Measurements from ENCODE around the gene SOX12. TPM values are rescaled to one million over a fixed set of nuclear protein-coding genes. Genes with fewer than 3 reads are reported as not detected.

SOX12 gene
- total RNA-seq, 2 donors from 2014 or later: 3.9 to 5.4 TPM

DNA sequence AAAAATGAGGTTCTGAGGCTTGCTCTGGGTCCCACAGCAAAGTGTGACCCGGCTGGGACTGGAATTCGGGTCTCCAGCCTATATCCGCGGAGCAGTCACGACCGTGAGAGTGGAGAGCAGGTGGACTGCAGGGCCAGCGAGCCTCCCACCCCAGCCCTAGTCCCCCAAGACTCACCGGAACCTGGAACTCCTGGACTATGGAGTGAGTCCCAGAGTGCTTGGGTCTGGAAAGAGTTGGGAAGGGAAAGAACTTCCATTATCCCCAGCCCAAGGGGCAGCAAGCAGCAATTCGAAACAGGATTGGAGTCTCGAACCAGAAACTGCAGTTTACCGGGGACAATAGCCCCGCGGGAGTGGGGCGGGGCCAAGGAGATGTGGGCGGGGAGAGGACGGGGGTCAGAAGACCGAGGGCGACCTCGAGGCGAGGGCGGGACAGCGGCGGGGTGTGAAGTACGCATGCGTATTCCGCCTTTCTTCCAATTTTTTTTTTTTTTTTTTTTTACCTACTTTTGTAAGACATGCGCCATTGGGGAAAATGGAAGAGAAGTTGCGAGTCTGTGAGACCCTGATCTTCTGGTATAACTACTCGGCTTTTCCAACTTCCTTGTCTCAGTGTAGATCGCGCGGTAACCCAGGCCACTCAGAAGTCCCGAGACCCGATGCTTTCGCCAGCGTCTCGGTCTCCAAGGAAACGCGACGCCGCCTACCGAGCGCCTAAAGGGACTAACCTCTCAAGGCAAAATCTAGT lies 35.1 kb upstream of the SOX12 start, which contains the start of gene C20orf96:
Gene C20orf96, minus strand, starts transcription at position 667 of the 748 bp plus-strand sequence. Its CDS starts 140 bp downstream, at position 527.
- H3K27ac ChIP-seq: peak within 1 kb of the TSS; percentile 68 to 78
- no peaks in the 10 kb centered on the region for H3K9me3 ChIP-seq
- H3K4me3 ChIP-seq: peak within 1 kb of the TSS; percentile 85
- peaks cover 0 to 18% of the 10 kb centered on the region in 2 donors for H3K4me1 ChIP-seq (ENCODE audit: control insufficient read depth in 1 of 2, low read depth in 2 of 2)
- no peaks in the 10 kb centered on the region for H3K27me3 ChIP-seq (replicated peaks; ENCODE audit: insufficient read depth)
- TF ChIP-seq, protein P1, sequence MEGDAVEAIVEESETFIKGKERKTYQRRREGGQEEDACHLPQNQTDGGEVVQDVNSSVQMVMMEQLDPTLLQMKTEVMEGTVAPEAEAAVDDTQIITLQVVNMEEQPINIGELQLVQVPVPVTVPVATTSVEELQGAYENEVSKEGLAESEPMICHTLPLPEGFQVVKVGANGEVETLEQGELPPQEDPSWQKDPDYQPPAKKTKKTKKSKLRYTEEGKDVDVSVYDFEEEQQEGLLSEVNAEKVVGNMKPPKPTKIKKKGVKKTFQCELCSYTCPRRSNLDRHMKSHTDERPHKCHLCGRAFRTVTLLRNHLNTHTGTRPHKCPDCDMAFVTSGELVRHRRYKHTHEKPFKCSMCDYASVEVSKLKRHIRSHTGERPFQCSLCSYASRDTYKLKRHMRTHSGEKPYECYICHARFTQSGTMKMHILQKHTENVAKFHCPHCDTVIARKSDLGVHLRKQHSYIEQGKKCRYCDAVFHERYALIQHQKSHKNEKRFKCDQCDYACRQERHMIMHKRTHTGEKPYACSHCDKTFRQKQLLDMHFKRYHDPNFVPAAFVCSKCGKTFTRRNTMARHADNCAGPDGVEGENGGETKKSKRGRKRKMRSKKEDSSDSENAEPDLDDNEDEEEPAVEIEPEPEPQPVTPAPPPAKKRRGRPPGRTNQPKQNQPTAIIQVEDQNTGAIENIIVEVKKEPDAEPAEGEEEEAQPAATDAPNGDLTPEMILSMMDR (IDR thresholded peaks at IDR 0.05): peak; percentile 52
- ATAC-seq (ENCODE audit: insufficient number of reproducible peaks, low FRiP score, low read depth) (peak; percentile 83), DNase-seq (ENCODE audit: low spot score) (peak; percentile 60)
- H3K36me3 ChIP-seq: no peaks in the 10 kb centered on the region

DNA sequence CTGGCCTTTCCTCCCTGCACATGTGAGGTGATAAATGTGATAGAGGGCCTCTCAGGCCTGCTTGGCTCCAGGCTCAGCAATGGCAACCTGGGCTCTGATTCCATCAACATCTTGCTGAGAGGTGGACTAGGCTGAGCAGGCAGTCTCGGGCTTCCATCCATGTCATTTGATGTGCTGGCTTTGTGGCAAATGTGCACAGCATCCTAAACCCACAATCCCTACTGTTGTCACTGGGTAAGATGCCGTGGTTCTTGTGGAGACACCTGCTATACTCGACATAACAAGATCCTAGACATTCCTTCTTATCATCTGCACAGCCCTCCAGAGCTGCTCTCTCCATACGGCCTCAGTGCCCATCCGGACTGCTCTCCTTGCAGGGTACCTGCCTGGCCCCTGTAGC lies 30.8 kb upstream of the SOX12 start:
- Histone ChIP-seq H3K9me3 (no peaks in the 10 kb centered on the region), H3K4me1 (ENCODE audit: control insufficient read depth in 1 of 2, low read depth in 2 of 2) (peaks cover 12 to 27% of the 10 kb centered on the region in 2 donors), H3K27me3 (replicated peaks; ENCODE audit: insufficient read depth) (no peaks in the 10 kb centered on the region), H3K27ac (no peak overlapping the region), H3K4me3 (no peak overlapping the region), H3K36me3 (no peaks in the 10 kb centered on the region)
- DNase-seq (ENCODE audit: low spot score) (no peak), ATAC-seq (ENCODE audit: insufficient number of reproducible peaks, low FRiP score, low read depth) (no peak)
- TF ChIP-seq, protein P1 (IDR thresholded peaks at IDR 0.05): no peak

DNA sequence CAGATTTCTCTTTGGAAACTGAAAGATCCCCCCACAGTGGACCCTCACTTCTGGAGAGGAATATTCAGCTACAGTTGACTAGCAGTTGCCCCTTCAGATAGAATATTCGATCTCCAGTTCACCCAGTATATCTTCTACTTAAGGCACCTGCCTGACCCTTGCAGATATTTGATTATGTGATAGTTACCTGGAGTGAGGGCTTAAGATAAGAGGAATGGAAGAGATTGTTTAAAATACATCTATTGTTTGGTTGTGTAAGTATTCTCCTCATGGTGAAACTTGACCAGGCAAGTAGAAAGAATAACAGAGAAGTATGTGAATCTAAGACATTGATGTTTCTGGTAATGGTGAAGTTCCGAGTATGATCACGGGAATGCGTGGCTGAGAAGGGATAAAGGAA lies 29.5 kb upstream of the SOX12 start:
- TF ChIP-seq, protein P1 (IDR thresholded peaks at IDR 0.05): no peak
- Histone ChIP-seq H3K27ac (no peak overlapping the region), H3K36me3 (no peaks in the 10 kb centered on the region), H3K9me3 (no peaks in the 10 kb centered on the region), H3K4me1 (ENCODE audit: control insufficient read depth in 1 of 2, low read depth in 2 of 2) (peaks cover 23 to 33% of the 10 kb centered on the region in 2 donors), H3K27me3 (replicated peaks; ENCODE audit: insufficient read depth) (no peaks in the 10 kb centered on the region), H3K4me3 (no peak overlapping the region)
- DNase-seq (ENCODE audit: low spot score) (no peak), ATAC-seq (ENCODE audit: insufficient number of reproducible peaks, low FRiP score, low read depth) (no peak)

DNA sequence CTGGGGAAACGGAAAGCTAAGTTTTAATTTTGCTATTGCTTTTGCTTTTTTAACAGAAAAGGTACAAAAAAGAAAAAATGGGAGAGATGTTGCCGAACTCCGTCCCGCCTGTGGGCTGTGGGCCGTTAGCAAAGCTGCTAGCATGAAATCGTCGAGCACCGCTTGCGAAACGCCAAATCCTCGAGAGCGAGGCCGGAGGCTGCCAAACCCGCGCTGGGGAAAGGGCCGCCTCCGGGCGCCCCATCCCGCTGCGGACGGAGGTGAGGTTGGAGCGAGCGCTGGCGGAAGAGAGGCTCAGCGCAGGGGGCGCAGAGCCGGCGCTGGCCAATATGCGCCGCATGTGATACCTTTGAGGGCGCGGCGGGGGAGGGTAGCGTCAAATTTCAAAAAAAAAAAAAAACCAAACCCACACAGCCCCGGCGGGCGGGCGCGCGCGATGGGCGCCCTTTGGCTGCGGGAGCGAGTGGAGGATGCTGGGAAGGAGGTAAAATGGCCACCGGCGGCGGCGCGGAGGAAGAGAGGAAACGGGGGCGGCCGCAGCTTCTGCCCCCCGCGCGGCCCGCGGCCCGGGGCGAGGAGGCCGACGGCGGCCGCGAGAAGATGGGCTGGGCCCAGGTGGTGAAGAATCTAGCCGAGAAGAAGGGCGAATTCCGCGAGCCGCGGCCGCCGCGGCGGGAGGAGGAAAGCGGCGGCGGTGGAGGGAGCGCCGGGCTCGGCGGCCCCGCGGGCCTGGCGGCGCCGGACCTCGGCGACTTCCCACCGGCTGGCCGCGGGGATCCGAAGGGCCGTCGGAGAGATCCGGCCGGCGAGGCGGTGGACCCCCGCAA lies 28.0 kb upstream of the SOX12 start, which contains the start of gene ZCCHC3:
Gene ZCCHC3, plus strand, starts transcription at position 473 of the 827 bp plus-strand sequence. Its CDS starts 17 bp downstream, at position 490.
- no peaks in the 10 kb centered on the region for H3K9me3 ChIP-seq
- peak within 1 kb of the TSS; percentile 86 to 91 for H3K27ac ChIP-seq
- DNase-seq (ENCODE audit: low spot score) (peak; percentile 61), ATAC-seq (ENCODE audit: insufficient number of reproducible peaks, low FRiP score, low read depth) (peak; percentile 87)
- no peaks in the 10 kb centered on the region for H3K36me3 ChIP-seq
- no peaks in the 10 kb centered on the region for H3K27me3 ChIP-seq (replicated peaks; ENCODE audit: insufficient read depth)
- TF ChIP-seq, protein P1 (IDR thresholded peaks at IDR 0.05): peak; percentile 13
- H3K4me1 ChIP-seq (ENCODE audit: control insufficient read depth in 1 of 2, low read depth in 2 of 2): peaks cover 23 to 29% of the 10 kb centered on the region in 2 donors
- H3K4me3 ChIP-seq: peak within 1 kb of the TSS; percentile 74
